HepG2 (cell line): ENCODE results near the gene PRR22. TPM values are rescaled to one million over a fixed set of nuclear protein-coding genes. Genes with fewer than 3 reads are reported as not detected.

Source experiments
- BATF2 ChIP-seq: sonication (generic); formaldehyde crosslinking; IDR thresholded peaks from 2 replicates; pipeline ENCODE4 v1.8.0; 2022; ENCODE audit warnings: mild to moderate bottlenecking, missing genetic modification reagents, moderate library complexity
- BRD4 ChIP-seq: sonication (generic); formaldehyde crosslinking; IDR thresholded peaks from 2 replicates; pipeline ENCODE4 v1.4.0; 2020; ENCODE audit warnings: missing genetic modification reagents
- LBX2 ChIP-seq: sonication (generic); formaldehyde crosslinking; IDR thresholded peaks from 2 replicates; pipeline ENCODE4 v1.5.0; 2020; ENCODE audit warnings: missing genetic modification reagents, mild to moderate bottlenecking, borderline replicate concordance
- MED13 ChIP-seq: sonication (generic); formaldehyde crosslinking; IDR thresholded peaks from 2 replicates; pipeline ENCODE4 v1.5.0; 2020; ENCODE audit warnings: missing genetic modification reagents
- PHF5A ChIP-seq: IDR thresholded peaks from one replicate; pipeline ENCODE4 v1.6.1; 2018; ENCODE audit warnings: low read depth, missing genetic modification reagents; ENCODE audit not compliant: unreplicated experiment
- PPARG ChIP-seq: conservative IDR thresholded peaks from 2 replicates; pipeline ENCODE4 v1.6.1; 2016; ENCODE audit warnings: missing biosample characterization, missing genetic modification reagents
- RBM39 ChIP-seq: fragments of 200-400 bp; formaldehyde crosslinking; IDR thresholded peaks from one replicate; pipeline ENCODE4 v1.6.1; 2018; ENCODE audit warnings: antibody characterized with exemption, mild to moderate bottlenecking, low read depth, low read length; ENCODE audit not compliant: poor library complexity, severe bottlenecking
- SKIL ChIP-seq: sonication (generic); formaldehyde crosslinking; IDR thresholded peaks from 2 replicates; pipeline ENCODE4 v1.8.0; 2022; ENCODE audit warnings: missing genetic modification reagents, mild to moderate bottlenecking, moderate library complexity, borderline replicate concordance
- TEAD3 ChIP-seq: optimal IDR thresholded peaks from 2 replicates; pipeline ENCODE3; 2016; ENCODE audit warnings: borderline replicate concordance
- THRA ChIP-seq: sonication (generic); formaldehyde crosslinking; IDR thresholded peaks from 2 replicates; pipeline ENCODE4 v1.4.0; 2020; ENCODE audit warnings: missing genetic modification reagents, borderline replicate concordance
- TRAFD1 ChIP-seq: sonication (generic); formaldehyde crosslinking; IDR thresholded peaks from 2 replicates; pipeline ENCODE4 v1.5.1; 2020; ENCODE audit warnings: missing genetic modification reagents, mild to moderate bottlenecking, borderline replicate concordance
- ZNF34 ChIP-seq: sonication (generic); formaldehyde crosslinking; IDR thresholded peaks from 2 replicates; pipeline ENCODE4 v1.4.0; 2020; ENCODE audit warnings: mild to moderate bottlenecking, missing genetic modification reagents, borderline replicate concordance
- ZNF441 ChIP-seq: sonication (generic); formaldehyde crosslinking; IDR thresholded peaks from 2 replicates; pipeline ENCODE4 v1.7.0; 2021; ENCODE audit warnings: missing genetic modification reagents, borderline replicate concordance
- ZNF552 ChIP-seq: sonication (generic); formaldehyde crosslinking; IDR thresholded peaks from 2 replicates; pipeline ENCODE4 v1.9.0; 2022; ENCODE audit warnings: missing genetic modification reagents, mild to moderate bottlenecking, borderline replicate concordance
- ZNF691 ChIP-seq: sonication (generic); formaldehyde crosslinking; IDR thresholded peaks from 2 replicates; pipeline ENCODE4 v1.4.0; 2020; ENCODE audit warnings: missing genetic modification reagents, low read depth, mild to moderate bottlenecking, borderline replicate concordance
- ZNF7 ChIP-seq: IDR thresholded peaks from 2 replicates; pipeline ENCODE4 v1.6.1; 2016; ENCODE audit warnings: missing biosample characterization, missing genetic modification reagents
- polyA plus RNA-seq, 8 experiments: library from polyadenylated mRNA; depleted of rRNA in 3 of 8; stranded (reverse) in 7 of 8; unstranded in 1 of 8; fragments of >200 nt; fragmentation: Illumina TruSeq in 4 of 8; extraction: Trizol in 4 of 8; gene quantifications; 2 replicates each; pipeline versions ENCODE4 v1.2.1 to v1.2.3, GENCODE V29; 2011 to 2016; ENCODE audit warnings: low read depth in 4 of 8, missing spikeins in 1 of 8, mixed read lengths in 1 of 8; ENCODE audit not compliant: insufficient read depth in 1 of 8
- total RNA-seq, 5 experiments: library from RNA; depleted of rRNA; stranded (reverse); fragments of >200 nt; fragmentation: Illumina TruSeq; extraction: Trizol; gene quantifications; 2 replicates each; pipeline ENCODE4 v1.2.3, GENCODE V29; 2016; ENCODE audit warnings: low read depth in 1 of 5

Gene PRR22
- total and polyA plus RNA-seq, 2 of the 13 experiments (the other 11 are each of a cell fraction or from before 2014, with no cell fraction given): 0.84 to 2.3 TPM

GRCh38 chr19:5803752-5804515 lies 19.4 kb upstream of the PRR22 start (continued):
- TF ChIP-seq THRA (CRISPR knock-in tag) (peak; percentile 31; the same call in 1 of the 2 replicates), RBM39 (peak; percentile 84), PHF5A (no peak), PPARG (CRISPR knock-in tag) (no peak), TEAD3 (CRISPR knock-in tag) (peak; percentile 30), MED13 (CRISPR knock-in tag) (peak; percentile 64; the same call in 1 of the 2 replicates), BATF2 (CRISPR knock-in tag) (0 out of 2 replicates have a peak, but pooled peaks have one; percentile 74), ZNF552 (CRISPR knock-in tag) (0 out of 2 replicates have a peak, but pooled peaks have one; percentile 28), ZNF7 (CRISPR knock-in tag) (no peak), LBX2 (CRISPR knock-in tag) (peak; percentile 31; the same call in 1 of the 2 replicates), ZNF691 (no peak; the same call in 1 of the 2 replicates), TRAFD1 (0 out of 2 replicates have a peak, but pooled peaks have one; percentile 59), ZNF441 (CRISPR knock-in tag) (0 out of 2 replicates have a peak, but pooled peaks have one; percentile 36), SKIL (CRISPR knock-in tag) (peak; percentile 44; the same call in 1 of the 2 replicates), BRD4 (CRISPR knock-in tag) (no peak), ZNF34 (CRISPR knock-in tag) (0 out of 2 replicates have a peak, but pooled peaks have one; percentile 20)
